Measurements from ENCODE around the gene MUL1.

GRCh38 chr1:20540281-20540680, 32.3 kb upstream of the MUL1 start:
- TF ChIP-seq, protein P1, sequence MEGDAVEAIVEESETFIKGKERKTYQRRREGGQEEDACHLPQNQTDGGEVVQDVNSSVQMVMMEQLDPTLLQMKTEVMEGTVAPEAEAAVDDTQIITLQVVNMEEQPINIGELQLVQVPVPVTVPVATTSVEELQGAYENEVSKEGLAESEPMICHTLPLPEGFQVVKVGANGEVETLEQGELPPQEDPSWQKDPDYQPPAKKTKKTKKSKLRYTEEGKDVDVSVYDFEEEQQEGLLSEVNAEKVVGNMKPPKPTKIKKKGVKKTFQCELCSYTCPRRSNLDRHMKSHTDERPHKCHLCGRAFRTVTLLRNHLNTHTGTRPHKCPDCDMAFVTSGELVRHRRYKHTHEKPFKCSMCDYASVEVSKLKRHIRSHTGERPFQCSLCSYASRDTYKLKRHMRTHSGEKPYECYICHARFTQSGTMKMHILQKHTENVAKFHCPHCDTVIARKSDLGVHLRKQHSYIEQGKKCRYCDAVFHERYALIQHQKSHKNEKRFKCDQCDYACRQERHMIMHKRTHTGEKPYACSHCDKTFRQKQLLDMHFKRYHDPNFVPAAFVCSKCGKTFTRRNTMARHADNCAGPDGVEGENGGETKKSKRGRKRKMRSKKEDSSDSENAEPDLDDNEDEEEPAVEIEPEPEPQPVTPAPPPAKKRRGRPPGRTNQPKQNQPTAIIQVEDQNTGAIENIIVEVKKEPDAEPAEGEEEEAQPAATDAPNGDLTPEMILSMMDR (IDR thresholded peaks at IDR 0.05; ENCODE audit: insufficient read depth, low read depth, low read length), result no peak
- TF ChIP-seq EZH2 (IDR thresholded peaks at IDR 0.05; ENCODE audit: insufficient read depth, low read length), result no peak

Data from astrocyte (in vitro differentiated cells and primary cell).